ENCODE results near the gene BMERB1. TPM values are rescaled to one million over a fixed set of nuclear protein-coding genes. Genes with fewer than 3 reads are reported as not detected.

BMERB1 gene
- total and polyA plus RNA-seq, 8 donors: 4.6 to 99.5 (median 25.6) TPM

GRCh38 chr16:15487336-15488284 is 53.2 kb downstream of the BMERB1 start:
- H3K27me3 ChIP-seq: no peaks in the 10 kb centered on the region
- WGBS, 5 donors: 80 to 90% (median 86%) methylated on average over 12 of the region's 12 CpGs
- H3K4me1 ChIP-seq: peaks cover under 1 to 33% (median 11%) of the 10 kb centered on the region in 4 donors
- no peaks in the 10 kb centered on the region for H3K36me3 ChIP-seq
- intact Hi-C loops (cut with DNase I; ENCODE audit: low total_unique reads): no loop called here
- no peaks in the 10 kb centered on the region for H3K9me3 ChIP-seq
- DNase-seq: no peak
- TF ChIP-seq CTCF (IDR thresholded peaks at IDR 0.05) (no peak), EP300 (IDR thresholded peaks at IDR 0.05) (no peak), POLR2A (IDR thresholded peaks at IDR 0.05) (no peak), POLR2AphosphoS5 (IDR thresholded peaks at IDR 0.05) (no peak)
- peak overlapping the region in 1 of 5 donors; percentile 4 for H3K27ac ChIP-seq
- no peak overlapping the region for H3K4me3 ChIP-seq

- no peak overlapping the region for H3K4me3 ChIP-seq
- peaks cover 0 to 31% (median 15%) of the 10 kb centered on the region in 4 donors for H3K4me1 ChIP-seq
- no peaks in the 10 kb centered on the region for H3K27me3 ChIP-seq
- intact Hi-C loops (cut with DNase I; ENCODE audit: low total_unique reads): no loop called here
- TF ChIP-seq CTCF (IDR thresholded peaks at IDR 0.05) (no peak), EP300 (IDR thresholded peaks at IDR 0.05) (no peak), POLR2AphosphoS5 (IDR thresholded peaks at IDR 0.05) (no peak), POLR2A (IDR thresholded peaks at IDR 0.05) (no peak)
- no peak for DNase-seq
- H3K27ac ChIP-seq: peak overlapping the region in 4 of 5 donors; percentile 43 to 78 (median 77)
- H3K9me3 ChIP-seq: no peaks in the 10 kb centered on the region
- no peaks in the 10 kb centered on the region for H3K36me3 ChIP-seq
- 65 to 82% (median 81%) methylated on average over 3 of the region's 3 CpGs for WGBS, 5 donors
Measured at GRCh38 chr16:15489016-15489415, 54.6 kb downstream of the BMERB1 start.

GRCh38 chr16:15490123-15490711 is 55.8 kb downstream of the BMERB1 start:
- H3K4me1 ChIP-seq: peaks cover 0 to 31% (median 15%) of the 10 kb centered on the region in 4 donors
- H3K36me3 ChIP-seq: no peaks in the 10 kb centered on the region
- no peaks in the 10 kb centered on the region for H3K9me3 ChIP-seq
- H3K4me3 ChIP-seq: no peak overlapping the region
- no peak for TF ChIP-seq POLR2A (IDR thresholded peaks at IDR 0.05)
- no peak for TF ChIP-seq POLR2AphosphoS5 (IDR thresholded peaks at IDR 0.05)
- TF ChIP-seq CTCF (IDR thresholded peaks at IDR 0.05): no peak
- TF ChIP-seq EP300 (IDR thresholded peaks at IDR 0.05): no peak
- H3K27me3 ChIP-seq: no peaks in the 10 kb centered on the region
- WGBS, 5 donors: 94 to 97% (median 97%) methylated on average over 5 of the region's 5 CpGs
- no peak for DNase-seq
- intact Hi-C loops (cut with DNase I; ENCODE audit: low total_unique reads): no loop called here
- peak overlapping the region; percentile 1 to 78 (median 77) for H3K27ac ChIP-seq

- Histone ChIP-seq H3K4me1 (peaks cover 0 to 31% (median 15%) of the 10 kb centered on the region in 4 donors), H3K9me3 (no peaks in the 10 kb centered on the region), H3K4me3 (no peak overlapping the region), H3K36me3 (no peaks in the 10 kb centered on the region), H3K27ac (no peak overlapping the region), H3K27me3 (no peaks in the 10 kb centered on the region)
- WGBS, 5 donors: 74 to 90% (median 88%) methylated on average over 4 of the region's 4 CpGs
- TF ChIP-seq POLR2A (IDR thresholded peaks at IDR 0.05) (no peak), POLR2AphosphoS5 (IDR thresholded peaks at IDR 0.05) (no peak), CTCF (IDR thresholded peaks at IDR 0.05) (no peak), EP300 (IDR thresholded peaks at IDR 0.05) (no peak)
- DNase-seq: no peak
- intact Hi-C loops (cut with DNase I; ENCODE audit: low total_unique reads): no loop called here
Measured at GRCh38 chr16:15491411-15491810, 57.0 kb downstream of the BMERB1 start.
